HG03039 (cell line): Measurements from ENCODE around the gene SMC3.
A peak's percentile ranks its signal among the peaks of the same experiment; 100 is the strongest.

Experiments used
- ATAC-seq: cut with Tn5 transposase; IDR thresholded peaks from one replicate; pipeline ENCODE4 v1.9.1; 2021; ENCODE audit warnings: mild to moderate bottlenecking, moderate library complexity; ENCODE audit not compliant: unreplicated experiment

The SMC3 gene

DNA sequence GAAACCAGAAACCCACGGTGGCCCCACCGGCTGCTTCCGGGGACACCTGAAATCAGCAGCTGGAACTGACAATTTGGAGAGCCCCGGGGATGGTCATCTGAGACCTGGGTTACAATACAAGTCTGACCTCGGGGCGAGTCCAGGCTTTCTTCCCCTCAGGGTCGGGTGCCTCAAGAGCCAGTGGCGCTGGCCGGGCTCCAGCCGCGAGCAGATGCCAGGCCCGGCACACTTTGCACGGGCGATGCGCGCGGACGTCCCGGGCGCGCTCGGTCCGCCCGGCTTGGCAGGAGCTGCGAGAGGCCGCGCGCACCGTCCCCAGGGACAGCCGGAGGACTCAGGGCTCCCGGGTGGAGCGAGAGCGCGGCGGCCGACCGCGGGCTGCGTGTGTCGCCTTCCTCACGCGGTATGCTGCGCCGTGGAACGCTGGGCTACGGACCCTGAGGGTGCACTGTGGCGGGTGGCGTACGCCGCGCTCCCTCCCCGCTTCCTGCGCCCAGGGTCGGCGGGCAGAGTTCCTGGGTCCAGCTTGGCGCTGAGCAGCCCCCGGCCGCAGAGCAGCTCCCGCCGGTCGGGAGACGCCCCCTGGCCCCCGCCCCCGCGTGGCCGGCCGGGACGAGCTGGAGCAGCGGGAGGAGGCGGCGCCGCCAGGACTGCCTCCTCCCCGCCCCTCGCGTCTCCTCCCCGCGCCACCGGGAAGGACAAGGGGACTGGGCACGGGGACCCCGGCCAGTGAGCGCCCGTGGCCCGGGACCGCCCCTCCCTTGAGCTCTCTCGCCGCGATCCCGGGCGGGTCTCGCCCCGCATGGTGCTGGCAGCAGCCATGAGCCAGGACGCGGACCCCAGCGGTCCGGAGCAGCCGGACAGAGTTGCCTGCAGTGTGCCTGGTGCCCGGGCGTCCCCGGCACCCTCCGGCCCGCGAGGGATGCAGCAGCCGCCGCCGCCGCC lies 76.4 kb downstream of the SMC3 start, which contains the start of gene RBM20:
TSS of gene RBM20 (plus strand) at position 684 of the 945 bp plus-strand sequence. CDS start at position 803, 119 bp downstream.
- no peak for ATAC-seq

GRCh38 chr10:110644598-110645462 lies 77.3 kb downstream of the SMC3 start:
- no peak for ATAC-seq

- no peak for ATAC-seq
Measured at GRCh38 chr10:110646417-110647135, 79.1 kb downstream of the SMC3 start.

GRCh38 chr10:110647136-110647430 lies 79.6 kb downstream of the SMC3 start:
- ATAC-seq: no peak

DNA sequence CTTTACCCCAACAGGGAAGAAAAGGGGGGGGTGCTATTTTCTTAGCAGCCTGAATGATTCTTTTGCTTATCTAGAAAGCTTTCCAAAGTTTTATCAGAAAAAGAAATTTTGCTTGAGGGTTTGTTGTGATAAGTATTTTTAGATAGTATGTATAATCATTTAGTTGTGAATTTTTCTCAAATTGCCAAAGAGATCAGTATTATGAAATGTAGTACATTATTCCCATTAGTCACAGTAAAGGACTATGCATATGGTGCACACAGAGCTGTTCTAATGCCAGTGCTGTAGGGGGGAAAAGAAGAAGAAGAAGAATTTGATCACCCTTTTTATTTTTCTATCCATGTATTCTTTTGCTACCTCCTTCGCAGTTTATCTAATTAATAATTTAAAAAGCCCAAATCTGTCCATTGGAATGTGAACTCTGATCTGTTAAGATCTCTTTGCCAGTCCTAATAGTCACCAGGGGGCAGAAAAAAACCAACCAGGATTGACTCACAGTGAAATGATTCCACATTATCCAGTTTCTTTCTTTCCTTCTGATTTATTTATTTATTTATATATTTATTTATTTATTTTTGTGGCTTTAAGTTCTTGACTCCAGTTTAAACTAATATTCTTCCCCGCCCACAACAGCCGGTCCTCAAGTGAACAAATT lies 81.3 kb downstream of the SMC3 start:
- no peak for ATAC-seq

DNA sequence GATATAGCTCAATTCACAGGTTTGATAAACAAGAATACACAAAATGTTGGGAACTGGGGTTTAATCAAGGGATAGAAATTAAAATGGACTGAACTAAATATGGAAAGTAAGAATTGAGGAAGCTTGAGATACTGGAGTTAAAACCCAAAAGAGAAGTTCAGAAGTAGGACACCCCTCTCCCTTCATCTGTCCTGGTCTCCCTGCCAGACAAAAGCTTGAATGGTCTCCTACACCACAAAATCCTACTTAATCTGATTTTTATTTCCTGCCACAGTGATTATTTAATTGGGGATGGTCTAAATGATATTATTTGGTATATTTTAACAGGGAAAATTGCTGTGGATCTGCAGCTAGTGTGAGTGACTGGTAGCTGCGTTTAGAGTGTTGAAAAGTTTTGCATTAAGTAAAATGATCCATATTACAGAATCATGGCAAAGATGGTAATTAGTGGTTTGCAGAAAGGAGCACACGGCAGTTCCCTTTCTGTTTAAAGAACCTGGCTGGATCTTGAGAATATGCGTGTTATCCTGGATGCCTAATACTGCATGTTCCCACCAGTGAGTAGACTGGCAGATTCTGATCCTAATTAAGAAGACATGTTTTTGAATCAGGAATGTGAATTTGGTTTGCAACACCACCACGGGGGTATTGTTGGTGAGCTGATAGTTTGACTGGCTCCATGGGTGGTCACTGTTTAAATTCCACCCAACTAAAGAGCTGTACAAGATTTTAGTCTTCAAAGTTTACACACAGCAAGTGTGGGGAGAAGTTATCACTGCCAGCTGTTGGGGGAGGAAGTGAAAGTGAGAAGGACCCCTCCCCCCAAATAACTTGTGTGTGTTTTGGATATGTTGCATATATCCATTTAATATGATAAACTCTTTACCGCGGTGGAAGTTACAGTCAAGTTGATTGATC lies 82.1 kb downstream of the SMC3 start:
- no peak for ATAC-seq

DNA sequence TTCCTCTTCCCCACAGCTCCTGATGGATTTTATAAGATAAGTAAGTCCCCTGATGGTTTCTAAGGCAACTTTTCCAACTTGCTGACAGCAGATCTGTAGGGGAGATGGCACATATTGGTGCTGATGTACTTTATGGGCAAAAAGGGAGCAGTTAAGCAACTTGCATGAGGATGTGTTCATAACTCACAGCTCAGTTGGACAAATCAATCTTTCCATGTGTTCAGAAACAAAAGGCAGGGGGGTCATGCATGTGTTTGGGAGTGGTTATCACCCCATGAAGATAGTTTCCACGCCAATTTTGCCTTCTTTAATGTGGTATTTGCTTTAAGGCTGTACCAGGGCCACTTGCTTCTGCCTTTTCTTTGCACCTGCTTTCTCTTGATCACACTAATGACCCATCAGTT lies 82.8 kb downstream of the SMC3 start:
- ATAC-seq: no peak

- peak; percentile 70 for ATAC-seq
Measured at GRCh38 chr10:110651044-110651958, 83.8 kb downstream of the SMC3 start.

DNA sequence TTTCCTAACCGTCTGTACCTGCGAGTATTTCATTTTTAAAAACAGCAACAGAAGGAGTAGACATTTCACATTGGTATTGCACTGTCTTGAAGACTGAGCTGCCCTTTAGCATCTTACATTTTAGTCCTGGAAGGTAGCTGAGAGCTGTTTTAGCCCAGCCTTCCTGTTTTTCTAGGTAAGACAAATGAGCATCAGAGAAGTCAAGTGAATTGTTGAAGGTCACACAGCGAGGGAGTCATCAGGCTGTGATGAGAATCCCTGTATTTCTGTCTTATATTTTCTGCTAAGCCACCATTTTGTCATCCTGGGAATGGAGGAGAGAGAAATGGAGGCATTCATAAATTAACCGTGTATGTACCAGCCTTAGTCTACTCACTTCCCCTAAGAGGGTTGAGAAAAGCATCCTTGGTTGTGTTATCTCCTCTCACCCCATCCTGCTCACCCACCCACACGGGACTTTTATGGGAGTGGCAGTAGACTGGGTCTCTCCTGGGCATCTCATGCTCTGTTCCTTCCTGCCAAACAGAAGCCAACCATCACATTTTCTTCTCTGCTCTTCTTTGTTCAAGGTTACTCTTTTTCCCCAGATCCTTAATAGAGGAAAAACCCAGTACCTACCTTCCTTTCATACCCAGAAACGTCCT lies 85.1 kb downstream of the SMC3 start:
- ATAC-seq: no peak
